M059J (cell line): Measurements from ENCODE around the gene DGKQ. TPM values are rescaled to one million over a fixed set of nuclear protein-coding genes. Genes with fewer than 3 reads are reported as not detected.
"Not testable (repeated sequence)": the region's sequence is repeated elsewhere in the genome, so short reads cannot be mapped to it uniquely, and the experiment has no call there.

Experiments
- DNase-seq: peaks from one replicate; pipeline ENCODE4 v3.0.0-alpha.2; 2012; ENCODE audit warnings: low read depth
- total RNA-seq: library from RNA; depleted of rRNA; stranded (reverse); fragments of >200 nt; shearing (Covaris generic); gene quantifications from 2 replicates; pipeline ENCODE4 v1.2.3, GENCODE V29; 2014

DGKQ gene
- total RNA-seq, 1 experiment from 2014 or later = 9.3 TPM

- DNase-seq = no peak
Observed at GRCh38 chr4:925171-925570, 48.2 kb downstream of the DGKQ start.

GRCh38 chr4:924107-925096 lies 49.0 kb downstream of the DGKQ start:
- peak; percentile 19 for DNase-seq

DNA sequence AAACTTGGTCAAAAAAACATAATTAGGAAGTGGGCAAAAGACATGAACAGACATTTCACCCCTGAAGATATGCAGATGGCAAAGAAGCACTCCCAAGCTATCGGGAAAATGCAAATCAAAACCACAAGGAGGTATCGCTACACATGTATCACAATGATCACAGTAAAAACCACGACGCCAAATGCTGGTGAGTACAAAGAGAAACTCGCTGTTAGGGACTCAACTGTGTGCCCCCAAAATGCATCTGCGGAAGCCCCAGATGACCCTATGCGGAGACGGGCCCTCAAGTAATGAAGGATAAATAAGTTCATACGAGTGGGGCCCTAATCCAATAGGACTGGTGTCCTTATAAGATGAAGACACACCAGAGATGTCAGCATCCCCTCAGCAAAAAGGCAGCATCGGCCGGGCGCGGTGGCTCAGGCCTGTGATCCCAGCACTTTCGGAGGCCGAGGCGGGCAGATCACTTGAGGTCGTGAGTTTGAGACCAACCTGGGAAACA lies 51.5 kb downstream of the DGKQ start:
- DNase-seq = no peak

- DNase-seq = not testable (repeated sequence)
Observed at GRCh38 chr4:919004-919680, 54.2 kb downstream of the DGKQ start.

DNA sequence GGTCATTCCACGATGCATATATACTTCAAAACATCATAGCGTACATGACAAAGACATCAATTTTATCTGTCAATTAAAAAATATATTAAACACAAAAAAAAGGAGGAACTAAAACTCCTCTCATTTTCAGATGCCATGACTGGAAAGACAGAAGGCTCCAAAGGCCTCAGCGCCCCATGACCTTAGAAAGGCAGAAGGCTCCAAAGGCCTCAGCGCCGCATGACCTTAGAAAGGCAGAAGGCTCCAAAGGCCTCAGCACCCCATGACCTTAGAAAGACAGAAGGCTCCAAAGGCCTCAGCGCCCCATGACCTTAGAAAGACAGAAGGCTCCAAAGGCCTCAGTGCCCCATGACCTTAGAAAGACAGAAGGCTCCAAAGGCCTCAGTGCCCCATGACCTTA lies 54.8 kb downstream of the DGKQ start:
- not testable (repeated sequence) for DNase-seq

DNA sequence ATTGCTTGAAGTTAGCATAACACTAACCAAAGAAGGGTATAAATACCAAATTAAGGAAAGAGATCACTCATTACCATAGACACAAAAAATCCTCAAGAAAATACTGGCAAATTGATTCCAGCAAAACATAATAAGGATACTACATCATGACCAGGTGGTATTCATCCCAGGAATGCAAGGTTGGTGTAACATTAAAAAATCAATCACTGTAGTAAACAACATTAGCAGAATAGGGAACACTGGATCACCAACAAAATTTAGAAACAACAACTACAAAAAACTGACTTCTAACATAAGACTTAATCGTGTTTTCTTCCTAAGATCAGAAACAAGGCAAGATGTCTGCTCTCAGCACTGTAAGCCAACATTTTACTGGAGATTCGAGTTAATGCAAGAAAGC lies 55.4 kb downstream of the DGKQ start:
- DNase-seq = no peak

- DNase-seq = no peak
Observed at GRCh38 chr4:917466-917865, 55.9 kb downstream of the DGKQ start.

DNA sequence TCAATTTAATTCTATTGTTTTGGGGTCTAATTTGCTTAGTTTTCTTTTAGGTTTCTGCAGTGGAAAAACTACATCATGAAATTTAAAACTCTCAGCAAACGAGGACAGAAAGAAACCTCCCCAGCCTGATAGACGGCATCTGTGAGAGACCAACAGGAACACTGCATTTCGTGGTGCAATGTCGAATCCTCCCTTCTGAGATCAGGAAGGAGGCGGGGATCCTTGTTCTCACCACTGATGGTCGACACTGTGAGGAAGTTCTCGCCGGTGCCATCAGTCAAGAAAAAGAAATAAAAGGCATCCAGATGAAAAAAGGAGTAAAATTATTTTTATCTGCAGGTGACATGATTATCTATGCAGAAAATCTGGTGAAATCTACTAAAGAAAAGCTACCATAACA lies 57.8 kb downstream of the DGKQ start:
- DNase-seq = no peak

GRCh38 chr4:915041-915474 lies 58.3 kb downstream of the DGKQ start:
- no peak for DNase-seq

DNA sequence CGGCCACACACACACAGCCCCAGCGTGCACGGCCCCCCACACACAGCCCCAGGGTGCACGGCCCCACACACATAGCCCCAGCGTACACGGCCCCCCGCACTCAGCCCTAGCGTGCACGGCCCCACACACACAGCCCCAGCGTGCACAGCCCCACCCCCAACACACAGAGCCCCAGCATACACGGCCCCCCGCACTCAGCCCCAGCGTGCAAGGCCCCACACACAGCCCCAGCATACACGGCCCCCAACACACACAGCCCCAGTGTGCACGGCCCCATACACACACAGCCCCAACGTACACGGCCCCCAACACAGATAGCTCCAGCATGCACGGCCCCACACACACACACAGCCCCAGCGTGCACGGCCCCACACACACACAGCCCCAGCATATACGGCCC lies 58.8 kb downstream of the DGKQ start:
- no peak for DNase-seq

GRCh38 chr4:913280-913618 lies 60.1 kb downstream of the DGKQ start:
- DNase-seq = no peak

DNA sequence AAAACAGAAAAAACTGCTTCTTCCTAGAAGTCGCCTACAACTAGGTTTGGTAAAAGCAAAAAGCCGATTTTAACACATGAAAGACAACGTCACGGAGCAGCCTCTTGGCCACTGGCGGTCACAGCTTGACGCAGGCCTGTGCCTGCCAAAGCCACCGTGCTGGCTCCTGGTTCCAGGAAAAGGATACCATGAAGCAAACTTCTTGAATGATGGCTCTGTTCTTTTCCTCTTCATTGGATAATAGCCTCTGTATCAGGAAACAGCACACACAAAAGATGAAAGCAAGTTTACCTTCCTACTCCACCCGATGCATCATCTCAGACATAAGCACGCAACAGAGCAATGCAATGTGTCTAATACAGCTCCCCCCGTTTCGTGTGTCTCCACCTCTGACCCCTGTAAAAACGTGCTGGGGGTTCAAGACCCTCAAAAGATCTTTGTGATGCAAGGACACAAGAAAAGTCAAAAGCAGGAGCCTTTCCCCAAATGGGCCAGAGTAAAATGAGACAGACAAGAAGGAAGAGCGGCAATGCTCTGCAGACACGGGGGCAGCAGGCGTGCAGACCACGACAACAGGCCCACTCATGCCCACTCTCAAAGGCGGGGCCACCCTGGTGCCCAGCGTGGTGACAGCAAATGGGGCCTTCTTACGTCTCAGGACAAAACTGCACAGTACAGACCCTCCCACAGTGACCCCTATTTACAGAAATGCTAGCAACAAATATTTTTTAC lies 60.7 kb downstream of the DGKQ start:
- no peak for DNase-seq

GRCh38 chr4:911871-912490 lies 61.4 kb downstream of the DGKQ start:
- no peak for DNase-seq

GRCh38 chr4:911221-911751 lies 62.1 kb downstream of the DGKQ start:
- DNase-seq = no peak

DNA sequence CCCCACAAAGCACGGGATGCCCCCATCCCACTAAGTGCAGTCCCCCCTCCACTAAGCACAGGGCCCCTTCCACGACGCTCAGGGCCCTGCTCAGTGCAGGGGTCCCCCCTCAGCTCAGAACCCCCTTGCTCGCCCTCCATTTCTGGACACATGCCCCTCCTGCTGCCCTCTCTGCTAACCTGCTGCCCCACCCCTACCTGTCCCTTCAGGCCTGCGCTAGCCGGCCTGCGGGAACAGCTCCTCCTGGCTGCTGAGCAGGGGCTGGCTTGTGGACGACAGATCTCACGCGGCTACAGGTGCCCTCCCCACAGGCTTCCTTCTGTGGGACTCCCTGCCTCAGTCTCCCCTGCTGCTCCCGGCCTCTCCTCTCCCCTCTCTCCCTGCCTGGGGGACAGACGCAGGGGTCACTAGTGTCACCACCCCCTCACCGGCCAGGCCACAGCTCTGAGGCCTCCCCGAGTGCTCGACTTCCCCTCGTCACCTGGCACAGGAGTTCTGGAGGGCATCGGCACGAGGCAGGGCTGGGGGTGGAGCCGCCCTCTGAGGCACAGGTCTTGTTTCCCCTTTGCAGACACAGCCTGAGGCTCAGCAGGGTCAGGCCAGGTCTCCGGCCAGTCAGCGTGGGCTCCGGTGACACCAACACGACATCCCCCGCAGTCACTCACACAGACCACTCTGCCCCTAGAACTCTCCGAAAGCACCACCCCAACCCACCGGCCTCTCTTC lies 62.8 kb downstream of the DGKQ start:
- no peak for DNase-seq

DNA sequence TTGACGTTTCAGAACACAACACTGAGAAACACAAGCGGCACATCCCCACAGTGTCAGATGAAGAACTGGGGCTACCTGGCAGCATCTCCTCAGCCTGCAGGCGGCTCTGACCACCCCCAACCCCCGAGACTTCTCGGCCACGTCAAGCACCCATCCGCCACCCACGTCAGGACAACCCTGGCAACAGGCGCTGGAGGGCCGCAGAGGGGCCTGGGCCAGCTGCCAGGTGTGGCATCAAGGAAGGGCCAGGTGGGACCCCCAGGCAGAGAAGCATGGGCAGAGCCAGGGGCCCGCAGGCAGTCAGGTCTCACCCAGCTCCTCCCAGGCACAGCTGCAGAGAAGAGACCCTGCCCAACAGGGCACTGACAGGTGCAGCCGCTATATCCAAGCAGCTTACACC lies 63.5 kb downstream of the DGKQ start:
- DNase-seq = no peak

GRCh38 chr4:909131-909571 lies 64.2 kb downstream of the DGKQ start:
- DNase-seq = no peak
